GM12878 (cell line): ENCODE measurements around the gene TLR9. TPM values are rescaled to one million over a fixed set of nuclear protein-coding genes. Genes with fewer than 3 reads are reported as not detected.
A peak's percentile ranks its signal among the peaks of the same experiment; 100 is the strongest.

Experiments
- ATAC-seq: fragments of 200-7000 bp; cut with Tn5 transposase; 3 replicates; pipeline ENCODE4 v1.9.1; 2020; ENCODE audit warnings: mild to moderate bottlenecking, moderate library complexity
- Bru-seq: library from RNA; stranded (reverse); fragments of 400-500 nt; gene quantifications from one replicate; lab custom pipeline; 2021; lab: Mats Ljungman, UMichigan
- BruChase-seq, 2 experiments: library from RNA; stranded (reverse); fragments of 400-500 nt; gene quantifications; one replicate each; lab custom pipeline; 2021; lab: Mats Ljungman, UMichigan
- BruUV-seq: library from RNA; stranded (reverse); fragments of 400-500 nt; replicated peaks from 2 replicates; lab custom pipeline; 2021; lab: Mats Ljungman, UMichigan
- CTCF ChIA-PET: fragments of 300-600 bp; sonication (Branson Sonifier 250); formaldehyde crosslinking; extraction: SDS; loops from one replicate; lab custom pipeline; 2021; ENCODE audit warnings: inconsistent platforms; lab: Yijun Ruan, JAX
- POLR2A ChIA-PET: fragments of 350-600 bp; formaldehyde crosslinking; extraction: SDS; loops from one replicate; lab custom pipeline; 2021; ENCODE audit warnings: inconsistent platforms; lab: Charles Lee
- RAD21 ChIA-PET: fragments of 300-600 bp; sonication (Branson Sonifier 250); formaldehyde crosslinking; loops from one replicate; lab custom pipeline; 2023; ENCODE audit warnings: antibody characterized with exemption; ENCODE audit not compliant: unreplicated experiment; lab: Charles Lee
- SMC1A ChIA-PET: fragments of 300-600 bp; sonication (Branson Sonifier 250); formaldehyde crosslinking; loops from one replicate; lab custom pipeline; 2023; ENCODE audit not compliant: unreplicated experiment, uncharacterized antibody; lab: Charles Lee
- DNase-seq: peaks from one replicate; pipeline ENCODE4 v3.0.0-alpha.2; 2011; ENCODE audit warnings: low read depth, low spot score
- FAIRE-seq: peaks from 3 replicates; lab custom pipeline; 2011; peaks lifted over from hg19 to GRCh38; lab: Jason Lieb, UNC
- H2AFZ ChIP-seq: 2 replicates; pipeline ENCODE4 v1.6.0; 2011; ENCODE audit warnings: low read depth, low read length, control low read depth; ENCODE audit not compliant: control insufficient read depth
- H3K27ac ChIP-seq: 2 replicates; pipeline ENCODE4 v1.5.1; 2011; ENCODE audit warnings: control low read depth; ENCODE audit not compliant: control insufficient read depth, insufficient read depth
- H3K27me3 ChIP-seq, 2 experiments: replicated peaks in 1 of 2; 2 replicates each; pipeline versions ENCODE4 v1.6.0 to v1.6.1; 2011; ENCODE audit warnings: low read length in 1 of 2; ENCODE audit not compliant: control insufficient read depth in 2 of 2, insufficient read depth in 2 of 2
- H3K36me3 ChIP-seq, 2 experiments: 2 replicates each; pipeline ENCODE4 v1.5.1; 2011; ENCODE audit warnings: low read length in 1 of 2; ENCODE audit not compliant: control insufficient read depth in 2 of 2, insufficient read depth in 2 of 2
- H3K4me1 ChIP-seq: 2 replicates; pipeline ENCODE4 v1.6.1; 2011; ENCODE audit warnings: mild to moderate bottlenecking, low read length, moderate library complexity, mixed read lengths; ENCODE audit not compliant: control insufficient read depth, insufficient read depth
- H3K4me2 ChIP-seq: 2 replicates; pipeline ENCODE4 v1.6.0; 2011; ENCODE audit warnings: control low read depth; ENCODE audit not compliant: control insufficient read depth, insufficient read depth
- H3K4me3 ChIP-seq: fragments of 200-600 bp; sonication (generic); 2 replicates; pipeline ENCODE4 v1.5.1; 2016
- H3K79me2 ChIP-seq: 2 replicates; pipeline ENCODE4 v1.6.0; 2011; ENCODE audit warnings: low read length; ENCODE audit not compliant: control insufficient read depth, insufficient read depth
- H3K9ac ChIP-seq: 2 replicates; pipeline ENCODE4 v1.8.0; 2011; ENCODE audit warnings: low read length, control low read depth, mixed read lengths; ENCODE audit not compliant: control insufficient read depth, insufficient read depth
- H3K9me3 ChIP-seq: replicated peaks from 3 replicates; pipeline ENCODE4 v1.5.1; 2011; ENCODE audit warnings: mild to moderate bottlenecking, low read length; ENCODE audit not compliant: control insufficient read depth, insufficient read depth
- H4K20me1 ChIP-seq: 2 replicates; pipeline ENCODE4 v1.6.0; 2011; ENCODE audit not compliant: control insufficient read depth, insufficient read depth
- EED ChIP-seq: sonication (generic); IDR thresholded peaks from 2 replicates; pipeline ENCODE4 v1.6.1; 2016; ENCODE audit warnings: antibody characterized with exemption, low read depth
- HDGF ChIP-seq: fragments of 450-650 bp; IDR thresholded peaks from 2 replicates; pipeline ENCODE4 v1.6.1; 2016; ENCODE audit warnings: antibody characterized with exemption
- IKZF2 ChIP-seq, 2 experiments: fragments of 450-650 bp; IDR thresholded peaks; 2 replicates each; pipeline ENCODE4 v1.6.1; 2017; ENCODE audit warnings: mild to moderate bottlenecking in 2 of 2, moderate library complexity in 2 of 2
- MEF2B ChIP-seq: fragments of 450-650 bp; IDR thresholded peaks from 2 replicates; pipeline ENCODE4 v1.6.1; 2018; ENCODE audit warnings: mild to moderate bottlenecking, moderate library complexity; ENCODE audit not compliant: partially characterized antibody, poor library complexity, severe bottlenecking
- PAX8 ChIP-seq: fragments of 450-650 bp; IDR thresholded peaks from 2 replicates; pipeline ENCODE4 v1.6.1; 2017; ENCODE audit warnings: mild to moderate bottlenecking, moderate library complexity
- RCOR1 ChIP-seq: conservative IDR thresholded peaks from 2 replicates; pipeline ENCODE4 v1.6.1; 2012; ENCODE audit warnings: low read depth, low read length, improper control_type of control experiment
- RUNX3 ChIP-seq: IDR thresholded peaks from 2 replicates; pipeline ENCODE4 v1.6.1; 2012; ENCODE audit warnings: low read length, inconsistent platforms
- SMARCA5 ChIP-seq: fragments of 450-650 bp; IDR thresholded peaks from 2 replicates; pipeline ENCODE4 v1.6.1; 2017; ENCODE audit warnings: mild to moderate bottlenecking
- SPI1 ChIP-seq: IDR thresholded peaks from 2 replicates; pipeline ENCODE4 v1.6.1; 2011; ENCODE audit warnings: low read depth, mild to moderate bottlenecking, low read length, moderate library complexity, borderline replicate concordance; ENCODE audit not compliant: insufficient read depth
- ZNF274 ChIP-seq: IDR thresholded peaks from one replicate; pipeline ENCODE4 v1.8.0; 2011; ENCODE audit not compliant: insufficient read length, insufficient read depth
- WGBS: methylation state at CpG from one replicate; pipeline ENCODE4 v1.1.6; 2016; ENCODE audit warnings: low lambda C conversion rate; ENCODE audit not compliant: insufficient replicate concordance, insufficient coverage; ENCODE audit errors: missing lambda C conversion rate; 5-methylcytosine and 5-hydroxymethylcytosine counted together
- in situ Hi-C: fragments of 300-500 bp; cut with MboI; formaldehyde crosslinking; loops from 9 replicates; pipeline ENCODE4 v1.14.3; 2018; ENCODE audit warnings: mixed read lengths
- intact Hi-C: fragments of 100-400 bp; cut with micrococcal nuclease; formaldehyde crosslinking; loops from one replicate; pipeline ENCODE4 v1.14.2; 2022; ENCODE audit not compliant: unreplicated experiment
- long read RNA-seq, 2 experiments: library from polyadenylated mRNA; unstranded; transcript quantifications; one replicate each; pipeline ENCODE4 v2.0.0, GENCODE V29; 2019 to 2020
- polyA minus RNA-seq, 3 experiments: library from RNA; depleted of rRNA, polyadenylated mRNA; stranded (reverse); fragments of >200 nt; gene quantifications; 2 replicates each; pipeline ENCODE4 v1.2.3, GENCODE V29; 2011
- polyA plus RNA-seq, 11 experiments: library from polyadenylated mRNA; depleted of rRNA in 4 of 11; unstranded in 6 of 11; stranded (reverse) in 5 of 11; fragments of >200 nt; fragmentation: Nextera tagmentation in 4 of 11; fragmentation: Illumina TruSeq in 1 of 11; extraction: Ambion mirVana in 4 of 11; extraction: Trizol in 1 of 11; gene quantifications; 1 replicate in 1 of 11; 2 replicates in 10 of 11; pipeline versions ENCODE4 v1.2.1 to v1.2.3, GENCODE V29; 2011 to 2016; ENCODE audit warnings: inconsistent platforms in 2 of 11, missing spikeins in 2 of 11, low read depth in 1 of 11
- total RNA-seq, 4 experiments: library from RNA; depleted of rRNA in 3 of 4; stranded (reverse); fragments of >200 nt in 3 of 4; fragmentation: Illumina TruSeq in 1 of 4; extraction: Trizol in 1 of 4; gene quantifications; 2 replicates each; pipeline versions ENCODE4 v1.2.1 to v1.2.3, GENCODE V29; 2013 to 2021
- TF ChIP-seq, protein P1 (sequence below): IDR thresholded peaks from 2 replicates; pipeline ENCODE4 v1.6.1; 2011; ENCODE audit warnings: low read depth, low read length, improper control_type of control experiment, borderline replicate concordance
- TF ChIP-seq, protein P2 (sequence below): fragments of 450-650 bp; IDR thresholded peaks from 2 replicates; pipeline ENCODE4 v1.6.1; 2014; ENCODE audit warnings: mild to moderate bottlenecking

TLR9 gene, protein sequence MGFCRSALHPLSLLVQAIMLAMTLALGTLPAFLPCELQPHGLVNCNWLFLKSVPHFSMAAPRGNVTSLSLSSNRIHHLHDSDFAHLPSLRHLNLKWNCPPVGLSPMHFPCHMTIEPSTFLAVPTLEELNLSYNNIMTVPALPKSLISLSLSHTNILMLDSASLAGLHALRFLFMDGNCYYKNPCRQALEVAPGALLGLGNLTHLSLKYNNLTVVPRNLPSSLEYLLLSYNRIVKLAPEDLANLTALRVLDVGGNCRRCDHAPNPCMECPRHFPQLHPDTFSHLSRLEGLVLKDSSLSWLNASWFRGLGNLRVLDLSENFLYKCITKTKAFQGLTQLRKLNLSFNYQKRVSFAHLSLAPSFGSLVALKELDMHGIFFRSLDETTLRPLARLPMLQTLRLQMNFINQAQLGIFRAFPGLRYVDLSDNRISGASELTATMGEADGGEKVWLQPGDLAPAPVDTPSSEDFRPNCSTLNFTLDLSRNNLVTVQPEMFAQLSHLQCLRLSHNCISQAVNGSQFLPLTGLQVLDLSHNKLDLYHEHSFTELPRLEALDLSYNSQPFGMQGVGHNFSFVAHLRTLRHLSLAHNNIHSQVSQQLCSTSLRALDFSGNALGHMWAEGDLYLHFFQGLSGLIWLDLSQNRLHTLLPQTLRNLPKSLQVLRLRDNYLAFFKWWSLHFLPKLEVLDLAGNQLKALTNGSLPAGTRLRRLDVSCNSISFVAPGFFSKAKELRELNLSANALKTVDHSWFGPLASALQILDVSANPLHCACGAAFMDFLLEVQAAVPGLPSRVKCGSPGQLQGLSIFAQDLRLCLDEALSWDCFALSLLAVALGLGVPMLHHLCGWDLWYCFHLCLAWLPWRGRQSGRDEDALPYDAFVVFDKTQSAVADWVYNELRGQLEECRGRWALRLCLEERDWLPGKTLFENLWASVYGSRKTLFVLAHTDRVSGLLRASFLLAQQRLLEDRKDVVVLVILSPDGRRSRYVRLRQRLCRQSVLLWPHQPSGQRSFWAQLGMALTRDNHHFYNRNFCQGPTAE
- 0.51 and 1.6 TPM in 2 replicates for total RNA-seq (2013; cell fraction: nucleolus; rRNA removed)
- total RNA-seq (2014; rRNA removed) (0.22 and 0.51 TPM in 2 replicates), total RNA-seq (2014; rRNA removed; fragmentation: Illumina TruSeq; extraction: Trizol) (0.14 and 0.22 TPM in 2 replicates), total RNA-seq (2021) (4.8 and 6.9 TPM in 2 replicates), polyA plus RNA-seq (2011; rRNA removed) (0.03 and 0.11 TPM in 2 replicates), polyA plus RNA-seq (2014; fragmentation: Illumina TruSeq; extraction: Trizol) (0.53 TPM in 1 of 2 replicates, not detected in the other), polyA plus RNA-seq (2014; fragmentation: Nextera tagmentation; extraction: Ambion mirVana) (under 1 TPM in 1 of 2 experiments, not detected in 1; 0.10 TPM), polyA plus RNA-seq (2014; rRNA removed) (1.1 and 1.5 TPM in 2 replicates), polyA plus RNA-seq (2016; fragmentation: Nextera tagmentation; extraction: Ambion mirVana) (1 to 10 TPM in 1 of 2 experiments, under 1 TPM in 1; 0.82 to 1.2 TPM), polyA minus RNA-seq (2011; rRNA and poly(A)+ RNA removed) (0.15 TPM in 1 of 2 replicates, not detected in the other), Bru-seq, nascent RNA (percentile 38 among the genes with signal in this experiment), BruChase-seq, experiment 1, labeled RNA remaining after a 6-hour chase (percentile 34 among the genes with signal in this experiment), BruChase-seq, experiment 2, labeled RNA remaining after a 2-hour chase (percentile 52 among the genes with signal in this experiment)
- 2.1 TPM for polyA plus RNA-seq (2011; ENCODE audit: low read depth)
- 0.15 and 0.24 TPM in 2 replicates for polyA plus RNA-seq (2011; cell fraction: cytosol; rRNA removed)
- polyA plus RNA-seq (2011; cell fraction: nucleus; rRNA removed): 0.64 and 1.0 TPM in 2 replicates
- 4.5 TPM in 2 replicates for polyA plus RNA-seq (2012)
- polyA minus RNA-seq (2011; cell fraction: cytosol; rRNA and poly(A)+ RNA removed): 0.42 TPM in 1 of 2 replicates, not detected in the other
- 0.10 TPM in 1 of 2 replicates, not detected in the other for polyA minus RNA-seq (2011; cell fraction: nucleus; rRNA and poly(A)+ RNA removed)
- long read RNA-seq, experiment 1, partial matches to known transcripts: 0 of 1 reads
- long read RNA-seq, experiment 1, other reads (novel, unspliced or antisense): 0 of 1 reads
- long read RNA-seq, experiment 2: 0 reads

DNA sequence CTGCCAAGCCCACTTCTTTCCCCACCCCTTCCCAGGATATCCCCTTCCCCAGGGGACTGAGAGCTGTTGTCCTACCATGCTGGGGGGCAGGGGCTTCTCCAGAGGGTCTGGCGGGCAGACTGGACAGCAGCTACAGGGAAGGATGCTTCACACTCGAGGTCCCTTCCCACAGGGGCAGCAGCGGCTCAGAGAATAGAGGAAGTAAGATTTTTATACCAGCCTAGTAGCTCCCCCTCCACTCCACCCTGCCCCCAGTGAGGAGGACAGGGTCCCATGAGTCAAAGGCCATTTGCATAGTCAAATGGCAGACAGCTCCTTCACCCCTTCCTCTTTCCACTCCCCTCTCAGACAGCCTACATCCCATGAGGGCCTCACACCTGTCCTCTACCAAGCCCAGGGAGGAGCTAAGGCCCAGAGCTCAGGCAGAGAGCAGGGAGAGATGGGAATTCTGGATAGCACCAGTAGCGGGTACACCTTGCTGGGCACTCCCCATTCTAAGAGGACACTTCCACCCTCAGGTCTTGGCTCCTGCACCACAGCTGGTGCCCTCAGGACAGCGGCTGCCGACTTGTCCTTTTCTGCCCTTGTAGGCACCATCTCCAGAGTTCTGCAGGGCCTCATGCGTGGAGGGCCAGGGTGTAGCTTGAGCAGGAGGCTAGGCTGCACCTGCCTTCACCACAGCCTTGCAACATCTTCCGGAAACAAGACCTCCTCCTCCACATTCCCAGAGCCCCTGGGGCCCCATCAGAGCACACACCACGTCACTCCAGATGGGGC is at the start of gene TLR9:
TSS of gene TLR9 (minus strand) at position 194 of the 777 bp plus-strand sequence. CDS start at position 78, 116 bp downstream.
- Histone ChIP-seq H3K4me3 (peak within 1 kb of the TSS; percentile 60), H4K20me1 (no peaks in the 10 kb centered on the region), H3K27me3 (no peaks in the 10 kb centered on the region), H3K36me3 (peaks cover 8 to 18% of the 10 kb centered on the region in 2 experiments; a peak in 3 of 4 replicates), H3K4me2 (peak within 1 kb of the TSS; percentile 91), H3K27ac (peak within 1 kb of the TSS; percentile 76), H3K9ac (peak within 1 kb of the TSS; percentile 51), H2AFZ (peak within 1 kb of the TSS; percentile 63), H3K9me3 (no peaks in the 10 kb centered on the region), H3K4me1 (peaks cover 22% of the 10 kb centered on the region), H3K79me2 (peaks cover 3% of the 10 kb centered on the region)
- no TSS peak for BruUV-seq
- RAD21 ChIA-PET: interaction anchor here (0.8 to 4.1 kb wide), 19 partner anchors 9 to 221 kb away, joined by 3 to 32 read pairs (median 6); partner anchors contain the start of genes DUSP7, GLYCTK, POC1A and TWF2
- ATAC-seq (peak; percentile 91), FAIRE-seq (peak; percentile 97), DNase-seq (peak; percentile 71)
- POLR2A ChIA-PET: interaction anchor here (0.6 to 4.3 kb wide), 18 partner anchors 9 to 284 kb away, joined by 3 to 43 read pairs (median 5); partner anchors contain the start of genes GLYCTK, PARP3, PPM1M and RRP9
- in situ Hi-C loops: no loop called here
- SMC1A ChIA-PET: interaction anchor here (0.6 to 10.5 kb wide), 20 partner anchors 10 to 220 kb away, joined by 3 to 112 read pairs (median 5); partner anchors contain the start of genes GLYCTK, TWF2 and WDR82
- CTCF ChIA-PET: interaction anchor here (0.6 to 8.5 kb wide), 22 partner anchors 9 to 223 kb away, joined by 3 to 129 read pairs (median 6); partner anchors contain the start of genes TWF2 and WDR82
- intact Hi-C loops: no loop called here
- WGBS: 1% methylated on average over 9 of the region's 9 CpGs
- peak; percentile 67 for TF ChIP-seq RUNX3
- peak; percentile 88 for TF ChIP-seq HDGF
- TF ChIP-seq ZNF274: no peak
- peak; percentile 47; the same call in 1 of the 2 replicates for TF ChIP-seq SMARCA5
- peak; percentile 72 to 81 for TF ChIP-seq IKZF2 (IDR thresholded peaks at IDR 0.05)
- TF ChIP-seq SPI1: peak; percentile 81
- TF ChIP-seq MEF2B: peak; percentile 82
- TF ChIP-seq, protein P1, sequence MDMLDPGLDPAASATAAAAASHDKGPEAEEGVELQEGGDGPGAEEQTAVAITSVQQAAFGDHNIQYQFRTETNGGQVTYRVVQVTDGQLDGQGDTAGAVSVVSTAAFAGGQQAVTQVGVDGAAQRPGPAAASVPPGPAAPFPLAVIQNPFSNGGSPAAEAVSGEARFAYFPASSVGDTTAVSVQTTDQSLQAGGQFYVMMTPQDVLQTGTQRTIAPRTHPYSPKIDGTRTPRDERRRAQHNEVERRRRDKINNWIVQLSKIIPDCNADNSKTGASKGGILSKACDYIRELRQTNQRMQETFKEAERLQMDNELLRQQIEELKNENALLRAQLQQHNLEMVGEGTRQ: no peak
- TF ChIP-seq RCOR1: no peak
- no peak for TF ChIP-seq PAX8
- peak; percentile 63 for TF ChIP-seq EED
- TF ChIP-seq, protein P2, sequence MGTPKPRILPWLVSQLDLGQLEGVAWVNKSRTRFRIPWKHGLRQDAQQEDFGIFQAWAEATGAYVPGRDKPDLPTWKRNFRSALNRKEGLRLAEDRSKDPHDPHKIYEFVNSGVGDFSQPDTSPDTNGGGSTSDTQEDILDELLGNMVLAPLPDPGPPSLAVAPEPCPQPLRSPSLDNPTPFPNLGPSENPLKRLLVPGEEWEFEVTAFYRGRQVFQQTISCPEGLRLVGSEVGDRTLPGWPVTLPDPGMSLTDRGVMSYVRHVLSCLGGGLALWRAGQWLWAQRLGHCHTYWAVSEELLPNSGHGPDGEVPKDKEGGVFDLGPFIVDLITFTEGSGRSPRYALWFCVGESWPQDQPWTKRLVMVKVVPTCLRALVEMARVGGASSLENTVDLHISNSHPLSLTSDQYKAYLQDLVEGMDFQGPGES: no peak
